ENCODE results near the gene PCK1. TPM values are rescaled to one million over a fixed set of nuclear protein-coding genes. Genes with fewer than 3 reads are reported as not detected.

PCK1 gene
- total RNA-seq, 3 donors from 2014 or later: 27.2 to 252 (median 29.3) TPM

DNA sequence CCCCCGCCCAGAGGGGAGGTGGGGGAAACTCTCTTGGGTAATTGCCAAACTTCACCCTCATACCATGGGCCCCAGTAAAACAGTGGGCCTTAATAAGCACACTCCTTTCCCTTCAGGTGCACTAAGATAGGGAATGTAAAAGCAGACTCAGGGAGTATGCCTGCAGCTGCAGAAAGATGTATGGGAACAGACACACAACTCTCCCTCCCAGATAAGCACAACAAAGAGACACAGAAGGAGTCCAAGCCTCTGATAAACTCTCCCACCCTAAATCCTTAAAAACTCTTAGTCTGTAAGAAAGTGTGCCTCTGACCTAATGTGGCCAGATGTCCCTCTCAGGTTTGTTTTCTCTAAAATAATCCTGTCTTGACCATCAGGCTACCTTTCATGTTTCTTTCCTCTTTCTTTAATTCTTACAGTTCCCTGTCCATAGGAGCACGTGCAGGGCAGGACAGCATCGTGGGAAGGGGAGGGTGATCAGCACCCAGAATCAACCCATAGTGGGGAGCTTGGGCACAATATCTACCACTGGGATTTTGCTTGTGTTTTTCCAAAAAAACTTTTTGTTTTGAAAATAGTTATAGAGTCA is 24.7 kb upstream of the PCK1 start:
- Histone ChIP-seq H3K4me1 (no peaks in the 10 kb centered on the region), H3K4me3 (no peak overlapping the region), H3K36me3 (no peaks in the 10 kb centered on the region), H3K27me3 (peaks cover 0 to 11% of the 10 kb centered on the region in 2 donors), H3K9me3 (peaks cover 0 to 4% of the 10 kb centered on the region in 2 donors), H3K27ac (no peak overlapping the region)
- intact Hi-C loops (cut with DNase I; ENCODE audit: low total_unique reads): no loop called here
- TF ChIP-seq POLR2A (IDR thresholded peaks at IDR 0.05): no peak
- TF ChIP-seq, protein P1, sequence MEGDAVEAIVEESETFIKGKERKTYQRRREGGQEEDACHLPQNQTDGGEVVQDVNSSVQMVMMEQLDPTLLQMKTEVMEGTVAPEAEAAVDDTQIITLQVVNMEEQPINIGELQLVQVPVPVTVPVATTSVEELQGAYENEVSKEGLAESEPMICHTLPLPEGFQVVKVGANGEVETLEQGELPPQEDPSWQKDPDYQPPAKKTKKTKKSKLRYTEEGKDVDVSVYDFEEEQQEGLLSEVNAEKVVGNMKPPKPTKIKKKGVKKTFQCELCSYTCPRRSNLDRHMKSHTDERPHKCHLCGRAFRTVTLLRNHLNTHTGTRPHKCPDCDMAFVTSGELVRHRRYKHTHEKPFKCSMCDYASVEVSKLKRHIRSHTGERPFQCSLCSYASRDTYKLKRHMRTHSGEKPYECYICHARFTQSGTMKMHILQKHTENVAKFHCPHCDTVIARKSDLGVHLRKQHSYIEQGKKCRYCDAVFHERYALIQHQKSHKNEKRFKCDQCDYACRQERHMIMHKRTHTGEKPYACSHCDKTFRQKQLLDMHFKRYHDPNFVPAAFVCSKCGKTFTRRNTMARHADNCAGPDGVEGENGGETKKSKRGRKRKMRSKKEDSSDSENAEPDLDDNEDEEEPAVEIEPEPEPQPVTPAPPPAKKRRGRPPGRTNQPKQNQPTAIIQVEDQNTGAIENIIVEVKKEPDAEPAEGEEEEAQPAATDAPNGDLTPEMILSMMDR (IDR thresholded peaks at IDR 0.05): no peak
- DNase-seq (ENCODE audit: low spot score in 2 of 2): no peak

DNA sequence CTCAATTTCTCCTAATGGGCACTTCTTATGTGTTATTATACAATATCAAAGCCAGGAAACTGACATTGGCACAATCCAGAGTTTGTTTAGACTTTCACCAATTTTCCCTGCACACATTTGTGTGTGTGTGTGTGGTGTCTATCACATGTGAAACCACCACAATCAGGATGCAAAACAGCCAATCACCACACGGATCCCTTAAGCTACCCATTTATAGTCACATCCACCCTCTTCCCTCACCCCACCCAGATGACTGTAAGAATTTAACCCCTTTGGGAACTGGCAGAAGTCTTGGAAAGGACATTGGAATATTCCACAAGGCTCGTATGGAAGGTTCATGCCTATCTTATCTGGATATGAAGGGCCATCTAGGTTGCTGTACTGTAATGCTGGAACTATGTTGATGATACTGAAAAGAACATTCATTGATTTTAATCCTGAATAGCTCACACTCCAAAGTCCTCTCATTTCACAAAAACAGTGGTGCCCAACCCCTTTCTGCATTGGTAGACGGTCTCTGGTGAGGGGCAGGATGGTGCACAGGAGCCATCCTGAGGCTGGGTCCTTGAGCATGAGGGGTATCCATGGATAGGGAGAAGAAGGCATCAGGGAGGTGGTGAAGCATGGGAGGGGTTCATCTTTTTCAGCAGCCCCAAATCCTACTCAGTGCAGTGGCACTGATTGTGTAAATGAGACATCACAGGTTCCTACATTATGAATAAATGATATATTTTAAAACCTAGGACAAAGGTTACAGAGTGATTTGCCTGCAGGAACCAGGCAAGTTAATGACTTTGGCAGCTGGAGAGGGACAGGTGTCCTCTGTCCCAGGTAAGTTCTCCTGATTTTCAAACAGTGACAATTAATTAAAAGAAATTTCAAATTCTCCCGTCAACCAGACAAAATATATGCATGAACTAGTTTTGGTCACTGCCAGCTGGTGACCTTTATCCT is 23.9 kb upstream of the PCK1 start:
- no peak for DNase-seq (ENCODE audit: low spot score in 2 of 2)
- H3K27ac ChIP-seq: no peak overlapping the region
- intact Hi-C loops (cut with DNase I; ENCODE audit: low total_unique reads): no loop called here
- no peaks in the 10 kb centered on the region for H3K36me3 ChIP-seq
- no peak overlapping the region for H3K4me3 ChIP-seq
- no peaks in the 10 kb centered on the region for H3K4me1 ChIP-seq
- TF ChIP-seq POLR2A (IDR thresholded peaks at IDR 0.05): no peak
- TF ChIP-seq POLR2AphosphoS5 (IDR thresholded peaks at IDR 0.05): no peak
- TF ChIP-seq, protein P1 (IDR thresholded peaks at IDR 0.05): no peak
- H3K27me3 ChIP-seq: peaks cover 0 to 11% of the 10 kb centered on the region in 2 donors
- peaks cover 0 to 4% of the 10 kb centered on the region in 2 donors for H3K9me3 ChIP-seq

DNA sequence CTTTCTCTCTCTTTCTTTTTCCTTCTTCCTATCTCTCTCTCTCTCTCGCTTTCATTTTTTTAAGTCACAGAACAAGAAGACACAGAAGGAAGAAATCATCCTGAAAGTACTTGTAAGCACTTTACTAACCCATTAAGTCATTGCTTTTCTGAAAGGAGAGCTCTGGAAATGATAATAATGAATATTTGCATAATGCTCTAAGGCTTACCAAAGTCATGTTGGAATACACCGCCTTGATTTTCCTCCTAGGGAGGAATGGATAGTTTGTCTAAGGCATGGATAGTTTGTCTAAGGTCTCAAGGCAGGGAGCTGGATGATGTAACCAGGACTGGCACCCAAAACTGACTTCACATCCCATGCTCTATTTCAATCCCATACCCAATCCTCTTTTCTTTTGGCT is 23.1 kb upstream of the PCK1 start:
- intact Hi-C loops (cut with DNase I; ENCODE audit: low total_unique reads): no loop called here
- Histone ChIP-seq H3K9me3 (peaks cover 0 to 4% of the 10 kb centered on the region in 2 donors), H3K27me3 (peaks cover 0 to 11% of the 10 kb centered on the region in 2 donors), H3K36me3 (no peaks in the 10 kb centered on the region), H3K4me3 (no peak overlapping the region), H3K27ac (no peak overlapping the region), H3K4me1 (no peaks in the 10 kb centered on the region)
- no peak for DNase-seq (ENCODE audit: low spot score in 2 of 2)
- TF ChIP-seq POLR2A (IDR thresholded peaks at IDR 0.05): no peak
- TF ChIP-seq, protein P1 (IDR thresholded peaks at IDR 0.05): no peak

DNA sequence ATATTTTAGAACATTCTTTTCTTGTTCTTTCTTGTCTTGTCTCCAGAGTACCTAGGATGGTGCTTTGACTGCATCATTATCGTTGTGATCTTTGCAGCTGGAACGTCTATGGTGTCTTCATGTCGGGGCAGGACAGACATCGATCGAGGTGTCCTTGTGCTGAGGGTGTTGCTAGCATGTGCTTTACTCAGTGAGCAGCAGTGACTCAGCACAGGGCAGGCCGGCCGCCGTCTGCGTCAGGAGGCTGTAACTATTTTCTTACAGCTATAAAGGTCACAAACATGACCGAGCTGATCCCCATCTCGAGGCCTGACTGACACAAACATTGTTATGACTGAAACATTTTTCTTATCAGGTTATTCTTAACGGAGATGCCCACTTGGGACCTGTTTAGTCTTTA is 21.0 kb upstream of the PCK1 start:
- DNase-seq (ENCODE audit: low spot score in 2 of 2): no peak
- Histone ChIP-seq H3K27ac (no peak overlapping the region), H3K4me3 (no peak overlapping the region), H3K9me3 (peaks cover 0 to 4% of the 10 kb centered on the region in 2 donors), H3K27me3 (peaks cover 0 to 11% of the 10 kb centered on the region in 2 donors), H3K4me1 (no peaks in the 10 kb centered on the region), H3K36me3 (no peaks in the 10 kb centered on the region)
- intact Hi-C loops (cut with DNase I; ENCODE audit: low total_unique reads): loop anchor here (2.0 kb wide), 1 partner anchor 77 kb away; no protein-coding TSS in a partner anchor
- TF ChIP-seq, protein P1 (IDR thresholded peaks at IDR 0.05): no peak
- TF ChIP-seq POLR2A (IDR thresholded peaks at IDR 0.05): no peak
- no peak for TF ChIP-seq POLR2AphosphoS5 (IDR thresholded peaks at IDR 0.05)

Data from breast epithelium (tissue), 4 donors.